Heart left ventricle (tissue), 16 donors: ENCODE measurements around the gene DUOXA1. TPM values are rescaled to one million over a fixed set of nuclear protein-coding genes. Genes with fewer than 3 reads are reported as not detected.

Source experiments
- ATAC-seq, 4 donors: fragments of 200-7000 bp; cut with Tn5 transposase; one replicate each; pipeline ENCODE4 v1.9.1; 2020 to 2022; ENCODE audit warnings: moderate library complexity in 4 of 4, mild to moderate bottlenecking in 3 of 4, moderate number of reproducible peaks in 1 of 4
- DNase-seq, 5 donors: peaks; one replicate each; pipeline ENCODE4 v3.0.0-alpha.2; 2020
- H3K27ac ChIP-seq, 12 donors: fragments of 200-600 bp; sonication (generic) in 4 of 12; one replicate each; pipeline versions ENCODE4 v1.5.0 to v1.8.0; 2016 to 2022; ENCODE audit warnings: mild to moderate bottlenecking in 2 of 12
- H3K27me3 ChIP-seq, 9 donors: fragments of 200-600 bp; sonication (generic) in 2 of 9; one replicate each; pipeline versions ENCODE4 v1.5.1 to v1.8.0; 2016 to 2022; ENCODE audit warnings: mild to moderate bottlenecking in 3 of 9
- H3K36me3 ChIP-seq, 9 donors: fragments of 200-600 bp; sonication (generic) in 2 of 9; one replicate each; pipeline versions ENCODE4 v1.5.0 to v1.8.0; 2018 to 2022; ENCODE audit warnings: mild to moderate bottlenecking in 2 of 9
- H3K4me1 ChIP-seq, 12 donors: fragments of 200-600 bp; sonication (generic) in 4 of 12; one replicate each; pipeline versions ENCODE4 v1.5.0 to v1.8.0; 2016 to 2022; ENCODE audit warnings: mild to moderate bottlenecking in 3 of 12
- H3K4me3 ChIP-seq, 12 donors: fragments of 200-600 bp; sonication (generic) in 4 of 12; one replicate each; pipeline versions ENCODE4 v1.5.0 to v1.8.0; 2017 to 2022; ENCODE audit warnings: mild to moderate bottlenecking in 9 of 12, moderate library complexity in 4 of 12
- H3K9me3 ChIP-seq, 12 donors: fragments of 200-600 bp; sonication (generic) in 4 of 12; one replicate each; pipeline versions ENCODE4 v1.5.0 to v1.8.0; 2016 to 2022; ENCODE audit warnings: mild to moderate bottlenecking in 1 of 12
- CTCF ChIP-seq, 12 donors: fragments of 200-600 bp; sonication (generic) in 4 of 12; IDR thresholded peaks; one replicate each; pipeline versions ENCODE4 v1.5.0 to v1.8.0; 2018 to 2022; ENCODE audit warnings: antibody characterized with exemption in 12 of 12, mild to moderate bottlenecking in 5 of 12
- POLR2A ChIP-seq, 2 donors: fragments of 450-650 bp; IDR thresholded peaks; one replicate each; pipeline ENCODE4 v1.6.1; 2017; ENCODE audit warnings: antibody characterized with exemption in 2 of 2, mild to moderate bottlenecking in 2 of 2, moderate library complexity in 2 of 2
- WGBS, 4 donors: extraction: QIAGEN DNeasy Blood & Tissue Kit in 2 of 4; methylation state at CpG; one replicate each; pipeline versions ENCODE4 v1.1.5 to v1.1.7; 2013 to 2018; 5-methylcytosine and 5-hydroxymethylcytosine counted together
- intact Hi-C, 10 donors: fragments of 100-400 bp; cut with DNase I; formaldehyde crosslinking; loops; one replicate each; pipeline versions ENCODE4 v1.11.1 to v1.14.2; 2022
- polyA plus RNA-seq, 2 donors: library from polyadenylated mRNA; stranded (reverse); fragments of 200-250 nt; gene quantifications; one replicate each; pipeline ENCODE4 v1.2.3, GENCODE V29; 2013
- total RNA-seq, 9 donors: library from RNA; depleted of rRNA in 2 of 9; stranded (reverse); fragments of >200 nt in 2 of 9; fragmentation: NEBNext Ultra II Directional in 3 of 9; extraction: Animal tissue kit (Norgen Biotek cat#: 25700) in 3 of 9; gene quantifications; one replicate each; pipeline versions ENCODE4 v1.1.0 to v1.2.4, GENCODE V29; 2016 to 2023
- donor health status: ischemic (EF 13 %, LVEDD 7.1; RV severe dilation, severe dysfunction).
- donor health status: healthy with polysubstance abuse.
- donor health status: DM: no; HTN: yes; CAD: no.
- donor health status: DM: no; HTN: no; CAD: no.
- donor health status: ischemic (EF 25% LVEDD 6.9; RV normal size, moderate dysfunction).
- donor health status: ischemic (EF 25% LVEDD 5.7; RV mildly dilated, moderate dysfunction).
- donor health status: healthy.
- donor health status: DM: yes; HTN: yes; CAD: no.
- donor health status: ischemic (EF 35%, LVEDD 5.7; RV mildly dilated, moderate dysfunction).
- donor health status: nonischemic (EF 11% LVEDD 7.7; RV severe dilation, severe dysfunction).
- donor health status: DM: yes; HTN: yes; CAD: no.
- donor health status: PGD.
- donor health status: ischemic (EF 29% LVEDD 5.4; RV normal size, mild dysfunction).
- donor health status: nonischemic (EF 23%, LVEDD 6.1; RV moderate dilation, normal function).

DUOXA1 gene
- total and polyA plus RNA-seq, 11 donors: 0.11 to 1.3 (median 0.31) TPM; not detected in 3

GRCh38 chr15:45118996-45119395 lies 10.7 kb downstream of the DUOXA1 start:
- H3K27ac ChIP-seq: no peak overlapping the region
- ATAC-seq: no peak
- intact Hi-C loops: loop anchor here in 5 of 10 donors (5.0 to 10.0 kb wide), 7 partner anchors 54 to 154 kb away; no protein-coding TSS in a partner anchor
- peaks cover 21 to 83% (median 51%) of the 10 kb centered on the region in 9 donors for H3K27me3 ChIP-seq
- 83 to 95% (median 87%) methylated on average over 2 to 5 of the region's 5 CpGs for WGBS, 4 donors
- H3K9me3 ChIP-seq: no peaks in the 10 kb centered on the region
- H3K4me1 ChIP-seq: peaks cover 0 to 27% (median 14%) of the 10 kb centered on the region in 12 donors
- no peaks in the 10 kb centered on the region for H3K36me3 ChIP-seq
- TF ChIP-seq POLR2A (IDR thresholded peaks at IDR 0.05) (no peak), CTCF (IDR thresholded peaks at IDR 0.05) (no peak)
- DNase-seq: no peak
- H3K4me3 ChIP-seq: no peak overlapping the region

GRCh38 chr15:45118131-45118588 lies 11.5 kb downstream of the DUOXA1 start:
- Histone ChIP-seq H3K4me3 (peak overlapping the region in 10 of 12 donors; percentile 2 to 49 (median 30)), H3K36me3 (no peaks in the 10 kb centered on the region), H3K27me3 (peaks cover 30 to 92% (median 54%) of the 10 kb centered on the region in 9 donors), H3K4me1 (peaks cover 0 to 29% (median 15%) of the 10 kb centered on the region in 12 donors), H3K9me3 (no peaks in the 10 kb centered on the region), H3K27ac (no peak overlapping the region)
- TF ChIP-seq CTCF (IDR thresholded peaks at IDR 0.05): peak; percentile 87 to 100 (median 97)
- no peak for TF ChIP-seq POLR2A (IDR thresholded peaks at IDR 0.05)
- intact Hi-C loops: loop anchor here in 5 of 10 donors (5.0 to 10.0 kb wide), 7 partner anchors 53 to 153 kb away; no protein-coding TSS in a partner anchor
- ATAC-seq: peak; percentile 94 to 99 (median 96)
- peak; percentile 83 to 89 (median 87) for DNase-seq
- 0 to 1% (median 0%) methylated on average over 14 of the region's 14 CpGs for WGBS, 4 donors

- Histone ChIP-seq H3K27me3 (peaks cover 35 to 93% (median 59%) of the 10 kb centered on the region in 9 donors), H3K27ac (no peak overlapping the region), H3K4me3 (peak overlapping the region in 10 of 12 donors; percentile 2 to 49 (median 30)), H3K9me3 (no peaks in the 10 kb centered on the region), H3K4me1 (peaks cover 3 to 36% (median 20%) of the 10 kb centered on the region in 12 donors), H3K36me3 (no peaks in the 10 kb centered on the region)
- TF ChIP-seq POLR2A (IDR thresholded peaks at IDR 0.05) (no peak), CTCF (IDR thresholded peaks at IDR 0.05) (no peak)
- ATAC-seq: peak; percentile 2 to 37 (median 13)
- WGBS, 4 donors: 38 to 50% (median 39%) methylated on average over 28 to 33 of the region's 33 CpGs
- intact Hi-C loops: loop anchor here in 5 of 10 donors (5.0 to 10.0 kb wide), 7 partner anchors 53 to 153 kb away; no protein-coding TSS in a partner anchor
- no peak for DNase-seq
These were observed 12.2 kb downstream of the DUOXA1 start for GRCh38 chr15:45117308-45118130.
